GM21367 (cell line): Measurements from ENCODE around the gene SOX2.

Source experiments
- ATAC-seq: cut with Tn5 transposase; IDR thresholded peaks from one replicate; pipeline ENCODE4 v1.9.1; 2021; ENCODE audit not compliant: unreplicated experiment

SOX2 gene

DNA sequence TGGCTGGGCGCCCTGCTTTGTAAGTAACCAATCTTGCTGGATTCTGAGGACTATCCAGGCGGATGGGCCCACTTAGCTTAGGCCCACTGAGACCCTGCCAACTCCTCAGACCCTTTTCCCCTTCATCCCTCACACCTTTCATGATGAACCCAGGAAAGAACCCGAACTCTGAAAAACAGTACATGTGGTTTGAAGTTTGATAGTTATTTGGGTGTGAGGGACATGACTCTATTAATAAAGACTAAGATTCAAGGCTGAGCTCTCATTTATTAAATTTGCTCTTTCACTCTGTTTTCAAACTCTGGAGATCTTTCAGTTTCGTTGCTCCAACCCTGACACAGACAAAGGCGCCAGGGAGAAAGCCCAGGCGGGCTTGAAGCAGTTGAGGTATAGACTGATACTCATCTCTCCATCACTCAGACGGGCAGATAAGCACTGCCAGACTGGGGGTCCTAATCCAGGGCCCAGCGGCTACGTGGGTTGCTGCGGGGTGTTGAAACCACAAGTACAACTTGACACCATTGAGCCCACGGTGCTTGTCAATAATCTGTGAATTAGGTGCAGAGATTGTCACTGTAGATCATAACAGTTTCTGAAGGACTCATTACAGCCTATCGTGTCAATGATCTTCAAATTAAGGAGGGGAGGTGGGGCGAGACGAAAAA, 7.2 kb upstream of the SOX2 start:
- ATAC-seq = no peak

DNA sequence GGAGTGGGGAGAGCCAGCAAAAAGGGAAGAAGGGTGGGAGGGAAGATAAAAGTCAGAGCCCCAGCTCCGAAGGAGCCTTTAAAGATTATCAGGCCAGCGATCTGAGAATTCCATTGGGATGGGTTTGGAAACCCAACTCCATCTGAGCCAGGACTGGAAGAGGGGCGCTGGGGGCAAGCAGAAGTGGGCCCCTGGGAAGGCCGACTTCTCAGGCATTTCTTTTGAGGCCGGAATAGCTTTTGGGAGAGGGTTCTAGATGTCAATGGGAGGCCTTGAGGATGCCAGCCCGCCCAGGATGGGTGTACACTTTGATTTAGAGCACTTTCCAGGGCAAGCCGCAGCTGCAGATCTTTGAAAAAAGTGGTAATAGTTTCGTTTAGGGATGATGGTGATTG, 6.6 kb upstream of the SOX2 start:
- no peak for ATAC-seq

DNA sequence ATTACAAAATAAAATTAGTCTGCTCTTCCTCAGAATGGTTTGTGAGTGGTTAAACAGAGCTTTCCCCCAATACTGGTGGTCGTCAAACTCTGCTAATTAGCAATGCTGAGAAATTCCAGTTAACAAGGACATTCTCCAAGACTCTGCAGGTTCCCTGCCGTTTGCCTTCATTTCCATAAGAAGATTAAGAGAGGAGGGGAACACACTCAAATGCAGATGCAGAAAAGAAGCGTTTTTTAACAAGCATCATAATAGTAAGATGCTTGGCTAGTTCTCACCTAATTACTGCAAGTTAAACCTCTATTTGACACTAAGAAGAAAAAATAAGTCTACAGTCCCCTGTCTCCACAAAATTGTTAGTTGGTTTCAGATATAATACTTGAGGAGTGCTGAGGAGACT, 3.7 kb upstream of the SOX2 start:
- ATAC-seq = no peak

DNA sequence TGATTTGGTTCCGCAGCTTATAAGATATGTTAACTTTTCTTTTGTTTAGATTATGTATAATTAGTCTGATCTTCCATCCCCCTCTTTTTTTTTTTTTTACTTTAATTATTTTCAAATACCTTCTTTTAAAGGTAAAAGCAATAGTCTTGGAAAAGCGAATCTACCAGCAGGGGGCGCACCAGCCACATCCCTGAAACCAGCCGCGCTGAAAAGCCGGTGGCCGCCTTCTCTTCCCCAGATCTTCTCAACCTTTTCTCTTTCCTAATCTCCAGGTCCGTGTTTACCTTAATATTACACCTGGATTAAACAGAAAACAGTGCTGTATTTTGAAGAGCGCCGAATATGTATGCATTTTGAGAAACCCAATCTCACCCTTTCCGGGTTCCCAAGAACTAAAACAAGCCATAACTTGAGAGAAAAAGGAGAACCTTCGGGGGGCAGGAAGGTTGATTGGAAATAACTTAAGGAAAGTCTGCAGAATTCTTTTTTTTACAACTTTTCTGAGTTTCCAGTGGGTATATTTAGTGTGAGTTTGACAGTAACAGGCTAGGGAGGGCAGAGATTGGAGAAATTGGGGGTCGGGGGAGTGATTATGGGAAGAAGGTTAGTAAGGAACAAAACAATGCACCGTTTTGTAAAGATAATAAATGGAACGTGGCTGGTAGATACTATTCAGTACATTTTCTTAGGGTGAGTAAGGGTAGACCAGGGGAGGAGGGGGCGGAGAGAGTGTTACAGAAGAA, 2.0 kb upstream of the SOX2 start:
- ATAC-seq = no peak

GRCh38 chr3:181710345-181711291, 1.1 kb upstream of the SOX2 start:
- ATAC-seq = no peak

GRCh38 chr3:181712226-181712552, 464 bp downstream of the SOX2 start:
- ATAC-seq = no peak

GRCh38 chr3:181712553-181713279, 991 bp downstream of the SOX2 start:
- no peak for ATAC-seq

- ATAC-seq = no peak
Measured at GRCh38 chr3:181713280-181713647, 1.5 kb downstream of the SOX2 start.

DNA sequence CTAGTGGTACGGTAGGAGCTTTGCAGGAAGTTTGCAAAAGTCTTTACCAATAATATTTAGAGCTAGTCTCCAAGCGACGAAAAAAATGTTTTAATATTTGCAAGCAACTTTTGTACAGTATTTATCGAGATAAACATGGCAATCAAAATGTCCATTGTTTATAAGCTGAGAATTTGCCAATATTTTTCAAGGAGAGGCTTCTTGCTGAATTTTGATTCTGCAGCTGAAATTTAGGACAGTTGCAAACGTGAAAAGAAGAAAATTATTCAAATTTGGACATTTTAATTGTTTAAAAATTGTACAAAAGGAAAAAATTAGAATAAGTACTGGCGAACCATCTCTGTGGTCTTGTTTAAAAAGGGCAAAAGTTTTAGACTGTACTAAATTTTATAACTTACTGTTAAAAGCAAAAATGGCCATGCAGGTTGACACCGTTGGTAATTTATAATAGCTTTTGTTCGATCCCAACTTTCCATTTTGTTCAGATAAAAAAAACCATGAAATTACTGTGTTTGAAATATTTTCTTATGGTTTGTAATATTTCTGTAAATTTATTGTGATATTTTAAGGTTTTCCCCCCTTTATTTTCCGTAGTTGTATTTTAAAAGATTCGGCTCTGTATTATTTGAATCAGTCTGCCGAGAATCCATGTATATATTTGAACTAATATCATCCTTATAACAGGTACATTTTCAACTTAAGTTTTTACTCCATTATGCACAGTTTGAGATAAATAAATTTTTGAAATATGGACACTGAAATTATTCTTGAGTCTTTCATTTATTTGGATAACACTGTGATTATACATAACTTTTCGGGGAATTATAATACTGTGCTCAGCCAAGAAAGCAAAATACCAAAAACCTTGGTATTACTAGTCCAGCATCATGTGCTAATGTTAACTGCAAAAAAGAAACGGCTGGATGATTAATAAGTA, 2.2 kb downstream of the SOX2 start:
- no peak for ATAC-seq

DNA sequence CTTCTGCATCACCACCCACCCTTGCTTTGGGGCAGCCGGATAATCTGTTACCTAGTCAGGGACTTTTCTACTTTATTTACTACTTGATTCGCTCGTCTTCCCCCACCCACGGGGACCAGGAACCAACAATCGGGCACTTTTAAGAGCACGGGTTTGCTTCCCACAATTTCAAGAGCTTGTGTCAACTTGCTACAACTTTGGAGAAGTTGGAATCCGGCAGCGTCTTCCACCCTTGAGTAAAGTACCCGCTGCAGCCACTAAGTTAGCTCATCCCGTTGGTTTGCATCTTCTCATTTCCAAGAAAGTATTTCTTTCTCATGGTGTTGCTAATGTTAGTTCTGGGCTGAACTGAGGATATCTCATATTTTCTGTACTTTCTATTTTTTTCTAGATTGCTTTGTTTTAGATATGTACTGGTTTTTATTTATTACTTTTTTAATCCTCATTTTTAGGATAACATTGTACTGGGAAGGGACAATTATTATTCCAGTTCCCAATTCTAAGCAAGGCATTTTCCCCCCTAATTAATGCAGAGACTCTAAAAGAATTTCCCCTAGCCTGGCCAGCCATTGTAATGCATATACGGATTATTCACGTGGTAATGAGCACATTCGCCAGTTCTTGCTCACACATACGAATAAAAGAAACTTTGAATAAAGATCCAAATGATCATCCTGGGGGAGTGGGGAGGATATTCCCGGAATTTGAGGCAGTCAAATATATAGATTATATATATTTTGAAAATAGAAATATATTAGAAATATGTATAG, 4.0 kb downstream of the SOX2 start:
- no peak for ATAC-seq

DNA sequence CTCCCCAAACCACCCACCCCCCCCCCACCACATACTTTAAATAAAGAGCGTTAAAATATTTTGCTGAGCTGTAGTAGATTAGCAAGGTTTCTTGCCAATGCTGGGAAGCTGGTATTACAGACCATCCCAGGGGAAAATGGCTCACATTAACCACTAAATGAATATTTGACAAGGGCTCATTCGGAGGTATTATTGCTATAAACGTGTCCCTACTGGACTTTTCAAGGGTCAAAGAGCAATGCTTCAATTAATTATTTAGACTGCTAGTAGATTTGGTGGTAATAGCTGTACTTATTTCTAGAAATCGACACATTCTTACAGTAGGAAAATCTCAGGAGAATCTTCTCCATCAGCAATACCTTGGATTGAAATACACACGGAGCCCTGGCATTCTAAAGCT, 5.2 kb downstream of the SOX2 start:
- ATAC-seq = no peak

DNA sequence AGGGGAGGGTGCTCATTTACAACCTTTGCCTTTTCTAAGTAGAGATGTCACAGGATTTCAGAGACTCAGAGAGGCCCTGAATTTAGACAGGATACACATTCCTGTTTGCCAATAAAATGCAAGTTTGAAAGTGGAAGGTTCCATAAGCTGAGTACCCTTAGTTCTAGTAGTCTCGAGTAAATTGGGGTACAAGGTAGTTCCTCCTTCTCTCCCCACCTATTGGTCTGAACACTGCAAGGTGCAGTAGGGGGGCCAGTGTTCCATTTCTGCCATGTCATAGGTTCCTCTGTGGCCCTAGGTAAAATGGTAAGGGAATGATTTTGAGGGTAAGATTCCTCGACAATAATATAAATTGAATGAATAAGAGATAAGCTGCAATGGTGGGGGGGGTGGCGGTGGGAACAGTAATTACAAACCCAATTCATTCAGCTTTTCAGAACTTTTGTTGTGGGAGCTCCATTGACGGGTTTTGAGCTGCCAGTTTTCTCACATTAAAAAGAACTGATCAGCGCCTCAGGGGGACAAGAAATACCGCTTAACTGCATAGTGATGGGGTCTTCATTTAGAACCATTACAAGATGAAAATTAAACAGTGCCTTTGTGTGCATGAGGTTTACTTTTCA, 5.9 kb downstream of the SOX2 start:
- no peak for ATAC-seq

DNA sequence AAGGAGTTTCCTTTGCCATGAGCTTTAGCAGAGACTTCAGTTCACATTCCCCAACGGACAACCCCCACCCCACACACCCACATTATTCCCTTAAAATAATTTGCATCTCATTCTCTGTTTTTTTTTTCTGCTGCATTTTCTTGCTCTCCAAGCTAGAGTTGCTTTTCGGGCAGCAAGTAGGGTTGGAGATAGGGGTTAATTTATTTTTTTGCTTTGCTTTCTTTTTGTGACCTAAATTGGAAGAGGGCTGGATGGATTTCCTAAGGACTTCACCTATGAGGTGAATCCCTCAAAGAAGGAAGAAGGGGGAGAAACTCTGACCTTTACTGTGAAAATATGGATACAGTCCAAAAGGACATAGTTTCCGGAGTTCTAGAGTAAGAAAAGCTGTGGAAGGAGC, 6.6 kb downstream of the SOX2 start:
- no peak for ATAC-seq

DNA sequence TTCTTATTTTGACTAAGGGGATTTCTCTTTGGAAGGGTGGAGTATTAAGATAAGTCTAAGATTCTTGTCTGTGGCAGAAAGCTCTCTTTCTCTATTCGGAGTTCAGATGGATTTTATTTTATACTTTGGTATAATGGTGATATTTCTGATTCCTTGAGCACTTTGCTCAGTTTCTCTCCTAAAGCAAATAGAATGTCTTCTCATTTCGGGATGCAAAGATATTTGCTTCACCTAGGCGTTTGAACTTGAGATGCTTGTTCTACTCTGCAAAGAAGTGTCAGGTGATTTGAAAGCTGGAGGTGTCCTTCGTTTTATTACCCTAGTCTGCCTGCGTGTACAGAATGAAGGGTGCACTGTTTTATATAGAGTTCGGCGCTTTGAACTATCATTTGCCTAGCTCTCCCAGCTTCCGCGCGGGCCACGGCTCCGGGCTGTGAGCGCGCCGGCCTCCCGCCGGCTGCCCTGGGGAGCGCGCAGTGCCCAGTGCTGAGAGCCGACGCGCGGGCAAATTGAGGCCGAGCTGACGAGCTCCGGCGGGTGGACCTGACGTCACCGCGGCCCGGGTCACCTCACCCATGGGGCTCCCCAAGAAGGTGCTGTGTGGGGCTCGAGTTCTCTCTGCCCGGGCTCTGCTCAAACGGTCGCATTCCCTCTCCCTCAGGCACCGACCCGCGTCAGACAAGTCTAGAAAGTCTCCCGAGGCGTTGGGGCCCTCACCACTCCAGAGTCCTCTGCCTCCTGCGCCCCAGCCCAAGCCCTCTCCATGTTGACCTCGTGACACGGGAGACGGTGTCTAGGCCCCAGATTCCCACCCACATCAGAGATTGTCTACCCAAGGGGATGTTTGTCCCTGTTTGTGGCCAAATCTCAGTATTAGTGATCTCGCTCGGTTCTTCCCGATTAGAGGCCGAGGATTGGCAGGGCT, 7.5 kb downstream of the SOX2 start:
- no peak for ATAC-seq

DNA sequence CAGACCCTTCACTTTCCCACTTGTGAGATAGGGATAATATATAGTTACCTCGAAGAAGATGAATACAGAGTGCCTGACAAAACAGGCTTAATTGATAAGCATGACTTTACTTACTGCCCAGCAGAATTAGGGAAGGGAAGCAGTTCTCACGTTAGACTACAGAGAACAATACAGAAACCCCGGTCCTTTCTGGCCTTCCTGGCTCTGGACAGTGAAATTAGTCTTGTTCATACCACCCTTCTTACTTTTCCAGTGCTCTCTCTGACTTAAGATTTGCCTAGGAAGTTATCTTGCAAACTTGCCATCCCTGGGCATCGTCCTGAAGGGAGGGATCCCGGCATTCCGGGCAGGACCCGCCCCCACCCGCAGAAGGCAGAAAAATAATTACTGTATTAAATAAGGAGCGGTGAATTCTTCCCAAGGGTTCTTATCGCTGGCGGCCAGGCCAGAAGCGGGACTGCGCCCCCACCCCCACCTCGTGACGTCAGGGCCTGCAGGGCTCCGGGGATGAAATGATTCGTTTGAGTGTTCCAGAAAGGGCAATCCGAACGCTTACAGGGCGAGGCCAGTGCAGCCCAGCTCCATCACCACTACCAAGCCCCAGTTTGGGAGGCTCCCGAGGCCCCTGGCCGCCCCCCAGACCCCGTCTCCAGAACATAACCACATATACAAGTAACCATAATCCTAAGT, 8.4 kb downstream of the SOX2 start:
- no peak for ATAC-seq

- no peak for ATAC-seq
Measured at GRCh38 chr3:181721046-181721875, 9.5 kb downstream of the SOX2 start.
